GM19463 (cell line): ENCODE measurements around the gene ARL6IP4.
"Not testable (repeated sequence)": the region's sequence is repeated elsewhere in the genome, so short reads cannot be mapped to it uniquely, and the experiment has no call there.

Source experiments
- ATAC-seq: cut with Tn5 transposase; IDR thresholded peaks from one replicate; pipeline ENCODE4 v1.9.1; 2021; ENCODE audit warnings: mild to moderate bottlenecking, moderate library complexity; ENCODE audit not compliant: unreplicated experiment

ARL6IP4 gene

DNA sequence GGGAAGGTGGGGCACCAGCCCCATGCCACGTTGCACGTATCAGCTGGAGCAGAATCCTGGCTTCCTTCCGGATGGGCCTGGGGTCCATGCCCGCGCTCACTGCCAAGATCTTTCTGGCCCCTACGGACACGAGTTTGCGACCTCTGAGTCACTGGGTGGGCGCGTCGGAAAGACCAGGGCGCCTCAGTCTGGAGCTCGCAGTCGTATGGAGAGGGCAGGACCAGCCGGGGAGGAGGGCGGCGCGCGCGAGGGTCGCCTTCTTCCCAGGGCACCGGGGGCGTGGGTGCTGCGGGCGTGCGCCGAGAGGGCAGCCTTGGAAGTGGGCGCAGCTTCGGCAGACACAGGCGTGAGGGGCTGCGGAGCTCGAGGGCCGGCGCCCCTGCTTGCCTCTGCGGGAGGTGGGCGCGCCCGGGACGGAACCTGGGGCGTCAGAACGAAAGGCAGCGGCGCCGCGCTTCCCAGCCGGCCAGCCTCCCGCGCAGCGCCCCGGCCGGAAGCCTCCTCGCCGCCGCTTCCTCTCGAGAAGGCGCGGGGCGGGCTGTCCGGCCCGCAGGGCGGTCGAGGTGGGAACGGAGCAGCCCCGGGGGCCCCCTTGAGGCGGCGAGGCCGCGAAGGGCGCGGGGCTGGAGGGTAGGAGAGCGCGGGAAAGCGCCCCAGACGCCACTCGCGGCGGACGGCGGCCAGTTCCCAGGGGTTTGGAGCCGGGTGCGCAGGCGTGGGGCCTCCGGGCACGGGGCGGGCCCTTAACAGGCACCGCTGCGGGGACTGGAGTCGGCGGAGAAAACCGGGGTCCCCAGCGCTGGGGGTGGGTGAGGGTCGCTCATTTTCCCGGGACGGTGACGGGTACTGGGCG lies at the start of gene ARL6IP4:
Gene ARL6IP4, plus strand, starts transcription at position 499 of the 853 bp plus-strand sequence. CDS start 459 bp downstream, outside the sequence.
- ATAC-seq = peak; percentile 75

DNA sequence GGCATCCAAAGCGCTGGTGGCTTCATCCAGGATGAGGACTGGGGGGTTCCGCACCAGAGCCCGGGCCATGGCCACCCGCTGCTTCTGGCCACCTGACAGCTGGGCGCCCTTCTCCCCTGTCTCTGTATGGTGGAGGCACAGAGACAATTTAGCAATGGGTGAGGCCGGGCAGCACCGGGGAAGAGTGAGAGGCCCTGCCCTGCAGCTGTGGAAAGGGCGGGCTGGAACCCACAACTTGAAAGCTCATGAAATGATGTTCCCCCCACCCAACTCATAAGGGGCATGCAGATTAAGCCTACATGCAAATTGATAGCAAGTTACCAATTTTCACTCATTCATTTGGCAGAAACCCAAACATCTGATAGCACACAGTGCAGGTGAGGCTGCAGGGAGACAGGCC lies 48.3 kb upstream of the ARL6IP4 start:
- no peak for ATAC-seq

DNA sequence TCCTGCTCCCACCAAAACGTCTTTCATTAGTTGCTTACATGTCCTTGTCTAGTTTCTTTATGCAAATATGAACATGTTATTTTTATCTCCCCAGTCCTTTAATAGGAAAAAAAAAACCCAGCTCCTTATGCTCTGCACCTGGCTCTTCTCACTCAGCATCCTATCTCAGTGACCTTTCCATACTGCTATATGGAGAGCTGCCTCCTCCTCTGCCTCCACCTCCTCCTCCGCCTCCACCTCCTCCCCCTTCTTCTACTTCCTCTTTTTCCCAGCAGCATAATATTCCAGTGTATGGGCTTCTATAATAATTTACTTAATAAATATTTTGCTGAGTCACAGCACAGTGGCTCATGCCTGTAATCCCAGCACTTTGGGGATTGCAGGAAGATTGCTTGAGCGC lies 45.8 kb upstream of the ARL6IP4 start:
- no peak for ATAC-seq

DNA sequence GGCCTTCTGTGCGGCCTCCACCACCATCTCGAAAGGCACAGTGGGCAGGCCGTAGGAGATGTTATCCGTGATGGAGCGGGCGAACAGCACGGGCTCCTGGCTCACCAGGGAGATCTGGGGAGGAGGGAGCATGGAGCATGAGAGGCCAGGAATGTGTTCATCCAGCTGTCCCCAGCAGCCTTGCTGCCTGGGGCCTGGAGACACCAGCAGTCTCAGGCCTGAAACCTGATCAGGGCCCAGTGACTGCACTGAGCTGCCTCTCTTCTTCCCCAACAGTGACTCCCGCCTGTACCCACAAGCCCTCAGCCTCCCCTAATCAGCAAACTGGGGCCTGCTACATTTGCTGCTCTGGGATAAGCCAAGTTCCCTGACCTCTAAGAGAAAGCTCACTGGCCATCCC lies 45.2 kb upstream of the ARL6IP4 start:
- ATAC-seq = no peak

DNA sequence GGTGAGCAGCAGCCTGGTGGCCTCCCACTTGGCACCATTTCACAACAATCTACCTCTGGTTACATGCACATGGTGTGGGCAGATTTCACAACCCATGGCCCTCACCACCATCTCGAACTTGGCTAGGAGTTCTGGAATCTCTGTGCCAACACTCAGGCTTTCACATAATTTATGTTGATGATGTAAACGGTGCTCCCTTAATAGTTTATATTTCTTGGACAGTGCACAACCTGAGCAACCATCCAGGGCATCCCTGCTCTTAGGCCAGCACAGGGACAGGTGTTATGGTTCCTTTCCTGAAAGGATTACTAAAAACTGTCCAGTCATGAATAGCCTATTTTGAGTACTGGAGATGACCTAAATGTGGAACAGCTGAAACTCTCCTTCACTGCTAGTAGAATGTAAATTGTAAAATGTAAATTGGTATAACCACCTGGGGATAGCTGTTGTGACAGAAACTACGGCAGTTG lies 42.8 kb upstream of the ARL6IP4 start:
- ATAC-seq = no peak

DNA sequence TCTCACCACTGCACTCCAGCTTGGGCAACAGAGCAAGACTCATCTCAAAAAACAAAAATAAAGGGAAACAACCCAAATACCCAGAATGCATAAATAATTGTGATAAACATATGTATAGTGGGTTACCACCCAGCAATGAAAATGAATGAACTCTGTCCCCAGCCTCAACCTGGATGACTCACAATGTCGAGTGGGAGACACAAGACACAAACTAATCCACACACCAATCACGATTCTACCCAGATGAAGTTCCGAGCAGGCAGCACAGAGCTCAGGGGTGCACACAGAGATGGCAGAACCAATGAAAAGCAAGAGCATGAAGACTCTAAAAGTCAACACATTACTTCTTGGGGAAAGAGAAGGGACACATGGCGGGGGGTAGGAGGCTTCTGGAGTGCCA lies 41.4 kb upstream of the ARL6IP4 start:
- no peak for ATAC-seq

DNA sequence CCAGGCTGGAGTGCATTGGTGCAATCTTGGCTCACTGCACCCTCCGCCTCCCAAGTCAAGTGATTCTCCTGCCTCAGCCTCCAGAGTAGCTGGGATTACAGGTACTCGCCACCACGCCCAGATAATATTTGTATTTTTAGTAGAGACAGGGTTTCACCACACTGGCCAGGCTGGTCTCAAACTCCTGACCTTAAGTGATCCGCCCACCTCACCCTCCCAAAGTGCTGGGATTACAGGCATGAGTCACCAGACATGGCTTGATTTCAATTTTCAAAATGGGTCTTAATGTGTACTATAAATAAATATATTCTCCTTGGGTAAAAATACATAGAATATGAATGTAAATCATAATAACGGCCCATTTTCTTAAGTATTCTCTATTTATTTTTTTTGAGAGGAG lies 39.1 kb upstream of the ARL6IP4 start:
- ATAC-seq = not testable (repeated sequence)

DNA sequence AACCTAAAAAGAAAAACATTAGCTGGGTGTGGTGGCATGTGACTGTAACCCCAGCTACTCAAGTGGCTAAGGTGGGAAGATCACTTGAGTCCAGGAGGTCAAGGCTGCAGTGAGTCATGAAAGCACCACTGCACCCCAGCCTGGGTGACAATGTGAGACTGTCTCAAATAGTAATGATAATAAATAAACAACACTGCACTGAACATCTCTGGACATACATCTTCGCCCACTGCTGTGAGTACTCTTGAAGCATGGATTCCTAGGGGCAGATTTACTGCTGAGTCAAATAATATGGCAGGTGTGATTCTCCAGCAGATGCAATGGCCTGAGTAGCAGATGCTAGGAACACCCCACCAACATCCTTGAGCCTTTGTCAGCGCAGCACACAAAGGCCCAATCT lies 37.8 kb upstream of the ARL6IP4 start:
- no peak for ATAC-seq

DNA sequence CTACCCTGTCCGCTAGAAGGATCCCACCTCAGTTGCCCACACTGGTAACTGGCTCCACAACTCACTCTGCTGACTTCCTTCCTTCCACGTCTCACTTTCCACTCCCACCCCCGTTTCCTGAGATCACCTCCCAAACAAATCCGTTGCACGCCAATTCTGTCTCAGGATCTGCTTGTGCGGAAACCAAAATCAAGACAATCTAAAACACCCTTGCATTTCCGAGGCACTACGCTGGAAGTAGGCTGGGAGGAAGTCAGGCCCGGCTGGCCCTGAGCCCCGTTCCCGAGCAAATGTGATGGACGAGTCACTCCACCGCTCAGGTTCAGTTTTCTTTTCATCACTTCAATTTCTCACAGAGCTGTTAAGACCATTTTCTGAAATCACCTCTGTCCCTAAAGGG lies 37.3 kb upstream of the ARL6IP4 start:
- no peak for ATAC-seq

DNA sequence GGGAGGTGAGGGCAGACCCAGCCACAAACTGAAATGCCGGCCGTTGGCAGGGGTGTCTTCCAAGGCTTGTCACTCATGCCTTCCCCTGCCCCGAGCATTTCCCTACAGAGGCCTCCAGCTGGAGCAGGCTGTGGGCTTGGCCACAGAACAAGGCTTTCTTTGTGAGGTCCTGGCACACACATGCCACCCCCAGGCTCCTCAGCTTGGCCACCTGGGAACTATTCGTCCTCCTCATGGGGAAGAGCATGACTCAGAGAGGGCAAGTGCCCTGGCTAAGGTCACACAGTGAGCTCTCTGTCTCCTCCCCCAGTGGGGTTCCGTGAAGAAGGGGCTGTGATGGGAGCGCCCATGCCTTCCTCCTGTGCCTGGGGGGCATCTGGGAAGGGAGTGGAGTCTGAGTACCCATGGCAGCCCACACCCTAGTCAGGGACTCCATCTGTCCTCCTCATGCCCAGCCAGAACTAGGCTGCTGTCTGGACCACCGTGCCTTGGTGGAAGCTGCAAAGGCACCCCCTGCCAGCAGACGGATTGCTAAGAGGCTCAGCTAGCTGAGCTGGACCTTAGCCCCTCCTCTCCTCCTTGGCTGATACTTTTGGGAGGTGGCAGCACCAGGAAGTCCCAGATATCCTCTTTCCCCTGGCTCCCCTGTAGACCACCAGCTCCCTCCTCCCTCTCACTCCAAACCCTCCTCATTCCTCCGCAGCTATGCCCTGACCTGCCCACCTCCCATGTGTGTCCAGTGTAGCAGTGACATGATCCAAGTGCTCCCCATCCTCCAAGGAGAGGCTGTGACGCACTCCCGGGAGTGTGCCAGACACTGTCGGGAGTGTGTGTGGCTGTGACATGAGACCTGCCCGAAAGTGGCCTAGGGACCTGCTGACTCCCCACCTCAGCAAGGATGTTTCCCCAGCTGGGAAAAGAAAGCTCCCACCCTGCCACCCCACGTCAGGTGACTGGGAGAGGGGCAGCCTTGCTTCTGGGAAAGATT lies 35.6 kb upstream of the ARL6IP4 start:
- no peak for ATAC-seq

DNA sequence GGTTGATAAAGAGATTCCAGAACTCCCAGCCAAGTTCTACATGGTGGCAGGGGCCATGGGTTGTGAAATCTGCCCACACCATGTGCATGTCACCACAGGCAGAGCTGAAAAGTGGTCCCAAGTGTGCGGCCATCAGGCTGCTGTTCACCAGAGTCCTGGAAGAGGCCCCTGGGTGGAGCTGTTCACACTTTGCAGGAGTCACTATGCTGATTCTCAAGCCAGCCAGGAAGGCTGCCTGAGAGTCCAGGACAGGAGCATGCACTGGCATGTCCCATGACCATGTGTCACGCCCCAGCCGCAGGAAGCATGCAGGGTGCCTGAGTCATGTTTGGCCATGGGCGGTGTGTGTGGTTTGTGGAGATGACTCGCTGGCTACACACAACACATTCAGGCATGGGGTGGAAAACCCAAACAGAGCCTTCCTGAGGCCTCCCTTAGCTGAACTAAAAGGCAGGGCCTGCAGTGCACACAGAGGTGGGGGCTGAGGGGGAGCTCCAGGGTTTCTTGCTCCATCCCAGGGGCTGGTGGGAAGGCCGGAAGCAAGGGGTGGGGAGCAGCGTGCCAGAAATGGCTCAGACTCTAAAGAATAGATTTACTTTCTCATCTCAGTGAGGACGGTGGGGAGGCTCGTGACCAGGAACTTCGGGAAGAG lies 33.7 kb upstream of the ARL6IP4 start:
- ATAC-seq = peak; percentile 86

DNA sequence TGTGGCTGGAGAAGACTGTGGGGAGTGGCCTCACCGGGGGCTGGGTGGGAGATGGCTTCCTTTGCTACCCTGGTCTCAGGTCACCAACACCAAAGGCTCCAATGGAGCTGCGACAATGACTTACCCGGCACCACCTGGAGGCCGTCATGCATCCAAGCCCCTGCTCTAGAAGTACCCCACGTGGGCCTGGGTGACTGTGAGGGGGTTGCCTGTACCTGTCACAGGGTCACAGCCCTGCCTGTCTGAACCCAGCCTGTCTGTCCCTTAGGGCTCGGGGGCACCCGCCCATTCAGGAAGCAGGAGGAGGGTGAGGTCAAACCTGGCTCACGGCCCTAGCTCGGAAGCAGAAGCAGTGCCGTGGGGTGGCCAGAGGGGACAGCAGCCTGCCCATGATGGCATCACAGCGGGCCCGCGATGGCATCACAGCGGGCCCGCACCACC lies 33.1 kb upstream of the ARL6IP4 start:
- no peak for ATAC-seq

DNA sequence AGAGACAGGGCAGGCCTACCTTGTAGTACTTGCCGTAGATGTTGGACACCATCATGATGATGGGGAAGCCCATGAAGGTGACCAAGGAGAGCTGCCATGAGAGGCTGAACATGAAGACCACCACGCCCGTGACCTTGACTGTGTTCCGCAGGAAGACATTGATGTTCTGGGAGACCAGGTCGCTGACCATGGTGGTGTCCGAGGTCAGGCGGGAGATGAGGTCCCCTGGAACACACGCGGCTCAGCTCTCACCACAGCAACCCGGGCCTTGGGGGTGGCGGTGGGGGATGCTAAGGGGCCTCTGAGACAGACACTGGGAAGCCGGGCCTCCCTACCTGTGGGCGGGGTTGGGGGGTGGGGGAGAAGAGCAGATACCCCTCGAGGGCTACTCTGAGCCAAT lies 31.9 kb upstream of the ARL6IP4 start:
- no peak for ATAC-seq

DNA sequence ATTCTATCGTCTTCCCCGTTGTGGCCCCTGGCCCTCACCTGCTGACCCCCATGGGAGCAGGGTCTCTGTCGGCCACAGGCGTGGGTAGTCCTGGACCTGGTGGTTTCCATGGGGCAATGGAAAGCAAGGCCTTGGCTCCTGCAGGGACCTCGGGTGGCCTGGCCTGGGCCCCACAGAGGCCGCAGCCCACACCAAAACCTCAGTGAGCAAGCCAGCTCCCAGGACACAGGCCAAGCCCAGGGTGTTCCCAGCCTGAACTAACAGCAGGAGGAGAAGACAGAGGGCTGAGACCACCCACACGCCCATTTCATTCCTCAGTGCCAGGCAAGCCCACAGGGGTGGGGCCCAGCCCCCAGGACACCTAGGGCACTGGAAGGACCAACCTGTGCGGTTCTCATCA lies 31.1 kb upstream of the ARL6IP4 start:
- ATAC-seq = no peak

DNA sequence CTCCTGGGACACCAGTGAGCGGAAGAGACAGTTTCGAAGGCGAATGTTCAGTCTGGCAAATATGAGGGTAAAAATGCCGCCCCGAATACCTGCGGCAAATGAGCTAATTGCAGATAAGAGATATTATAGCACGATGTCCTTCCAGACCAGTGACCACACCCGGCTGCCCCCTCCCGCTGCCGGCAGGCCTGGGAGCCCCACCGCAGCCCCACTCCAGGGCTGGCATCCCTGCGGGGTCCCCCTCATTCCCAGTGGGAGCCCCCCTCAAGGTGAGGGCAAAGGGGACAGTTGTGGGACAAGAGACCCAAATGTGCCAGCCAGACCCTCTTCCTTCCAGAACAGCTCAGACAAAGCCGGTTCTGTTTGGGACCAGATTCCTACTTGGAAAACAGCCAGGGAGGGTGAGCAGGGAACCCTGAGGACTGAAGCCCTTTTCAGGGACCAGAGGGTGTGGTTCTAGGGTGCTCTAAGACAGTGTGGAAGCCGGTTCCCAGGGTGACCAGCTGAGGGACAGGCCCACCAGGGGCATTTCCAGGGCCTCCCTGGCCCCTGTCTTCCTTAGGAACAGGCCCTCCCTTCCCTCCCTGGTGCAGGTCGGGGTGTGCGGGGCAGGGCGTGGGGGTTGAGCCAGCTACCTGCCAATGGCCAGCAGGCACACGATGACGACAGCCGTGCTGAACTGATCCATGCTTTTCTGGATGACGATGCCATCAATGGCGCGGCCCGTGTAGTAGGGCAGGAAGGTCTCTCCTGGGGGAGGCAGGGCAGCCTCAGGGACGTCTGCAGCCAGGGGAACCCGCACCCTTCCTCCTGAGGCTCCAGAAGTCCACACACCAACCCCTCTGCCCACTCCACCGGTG lies 30.4 kb upstream of the ARL6IP4 start:
- no peak for ATAC-seq

DNA sequence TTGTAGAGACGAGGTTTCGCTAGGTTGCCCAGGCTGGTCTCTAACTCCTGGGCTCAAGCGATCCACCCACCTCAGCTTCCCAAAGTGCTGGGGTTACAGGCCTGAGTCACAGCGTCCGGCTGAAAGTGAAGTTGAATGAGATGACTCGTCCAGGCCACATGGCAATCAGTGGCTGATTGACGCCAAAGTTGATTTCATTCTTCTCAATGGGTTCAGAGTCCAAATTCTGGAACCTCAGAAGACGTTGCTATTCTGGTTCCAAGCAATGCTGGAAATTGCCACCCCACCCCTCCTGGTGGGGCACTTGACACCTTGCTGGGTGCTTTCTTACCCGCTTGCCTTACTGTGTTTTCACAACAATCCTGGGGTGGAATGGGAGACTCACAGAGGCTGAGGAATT lies 29.1 kb upstream of the ARL6IP4 start:
- ATAC-seq = no peak

DNA sequence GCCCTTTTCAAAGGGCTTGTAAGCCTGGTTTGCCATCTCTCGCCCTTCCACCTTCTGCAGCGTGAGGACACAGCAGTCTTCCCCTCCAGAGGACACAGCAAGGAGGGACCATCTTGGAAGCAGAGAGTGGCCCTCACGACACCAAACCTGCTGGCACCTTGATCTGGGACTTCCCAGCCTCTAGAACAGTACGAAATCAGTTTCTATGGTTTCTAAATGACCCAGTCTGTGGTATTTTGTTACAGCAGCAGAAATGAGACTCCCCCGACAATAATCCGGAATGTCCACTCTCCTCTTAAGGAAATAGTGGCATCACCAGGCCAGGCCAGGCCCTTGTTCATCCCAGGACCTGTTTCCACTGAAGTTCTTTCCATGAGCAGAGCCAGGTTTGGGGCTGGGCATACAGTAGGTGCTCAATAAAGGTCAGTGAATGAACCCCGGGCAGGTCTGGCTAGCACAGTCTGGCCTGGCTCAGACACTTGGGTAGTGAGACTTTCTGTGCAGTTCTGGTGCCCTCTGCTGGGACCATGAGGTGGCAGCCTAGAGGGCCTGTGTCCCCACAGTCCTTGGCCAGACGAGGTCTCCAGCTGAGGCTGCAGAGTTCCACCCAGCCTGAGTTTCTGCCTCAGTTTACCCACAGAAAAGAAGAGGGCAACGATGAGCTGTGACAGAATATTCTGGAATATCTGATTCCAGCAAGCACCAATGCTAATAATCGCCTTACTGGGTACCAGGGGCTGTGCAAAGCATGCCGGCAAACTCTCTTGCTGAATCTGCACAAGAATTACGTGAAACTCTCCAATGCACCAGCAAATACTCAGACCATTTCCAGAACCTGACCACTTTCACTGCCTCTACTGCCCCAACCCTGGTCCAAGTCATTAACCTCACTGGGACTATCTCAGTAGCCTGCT lies 28.2 kb upstream of the ARL6IP4 start:
- peak; percentile 84 for ATAC-seq

DNA sequence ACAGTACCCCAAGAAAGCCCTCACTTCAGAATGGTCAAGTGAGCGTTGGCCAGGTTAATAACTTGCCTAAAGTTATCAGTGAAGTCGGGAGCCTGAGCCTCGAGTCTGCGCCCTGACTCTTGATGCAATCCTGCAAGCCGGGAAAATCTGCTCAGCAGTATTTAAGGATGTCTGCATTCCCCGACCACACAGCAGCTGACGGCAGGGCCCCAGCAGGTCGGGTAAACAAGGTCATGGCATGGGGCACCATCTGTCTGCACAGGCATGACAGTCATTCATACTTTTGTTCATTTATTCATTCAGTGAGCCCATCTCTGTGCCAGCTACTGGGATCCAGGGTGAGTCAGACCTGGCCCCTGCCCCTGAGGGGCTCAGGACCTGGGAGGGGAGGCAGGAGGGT lies 25.3 kb upstream of the ARL6IP4 start:
- no peak for ATAC-seq

DNA sequence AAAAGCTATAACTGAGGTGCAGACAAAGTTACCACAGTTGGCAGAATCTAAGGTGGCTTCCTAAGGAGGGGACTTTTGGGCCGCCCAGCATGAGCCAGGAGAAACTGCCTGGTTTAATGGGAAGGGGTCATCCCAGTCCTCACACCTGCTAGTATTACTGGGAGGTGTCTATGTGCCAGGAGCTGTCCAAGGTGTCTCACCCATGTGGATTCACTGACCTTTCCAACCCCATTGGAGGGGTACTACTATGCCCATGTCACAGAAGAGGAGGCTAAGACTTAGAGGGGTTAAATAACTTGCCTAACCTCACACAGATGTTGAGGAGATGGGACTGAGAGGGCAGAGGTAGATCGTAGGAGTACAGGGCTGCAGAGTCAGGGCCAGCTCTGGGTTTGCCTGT lies 24.4 kb upstream of the ARL6IP4 start:
- ATAC-seq = no peak
